Measurements from ENCODE around the gene PAX7.

DNA sequence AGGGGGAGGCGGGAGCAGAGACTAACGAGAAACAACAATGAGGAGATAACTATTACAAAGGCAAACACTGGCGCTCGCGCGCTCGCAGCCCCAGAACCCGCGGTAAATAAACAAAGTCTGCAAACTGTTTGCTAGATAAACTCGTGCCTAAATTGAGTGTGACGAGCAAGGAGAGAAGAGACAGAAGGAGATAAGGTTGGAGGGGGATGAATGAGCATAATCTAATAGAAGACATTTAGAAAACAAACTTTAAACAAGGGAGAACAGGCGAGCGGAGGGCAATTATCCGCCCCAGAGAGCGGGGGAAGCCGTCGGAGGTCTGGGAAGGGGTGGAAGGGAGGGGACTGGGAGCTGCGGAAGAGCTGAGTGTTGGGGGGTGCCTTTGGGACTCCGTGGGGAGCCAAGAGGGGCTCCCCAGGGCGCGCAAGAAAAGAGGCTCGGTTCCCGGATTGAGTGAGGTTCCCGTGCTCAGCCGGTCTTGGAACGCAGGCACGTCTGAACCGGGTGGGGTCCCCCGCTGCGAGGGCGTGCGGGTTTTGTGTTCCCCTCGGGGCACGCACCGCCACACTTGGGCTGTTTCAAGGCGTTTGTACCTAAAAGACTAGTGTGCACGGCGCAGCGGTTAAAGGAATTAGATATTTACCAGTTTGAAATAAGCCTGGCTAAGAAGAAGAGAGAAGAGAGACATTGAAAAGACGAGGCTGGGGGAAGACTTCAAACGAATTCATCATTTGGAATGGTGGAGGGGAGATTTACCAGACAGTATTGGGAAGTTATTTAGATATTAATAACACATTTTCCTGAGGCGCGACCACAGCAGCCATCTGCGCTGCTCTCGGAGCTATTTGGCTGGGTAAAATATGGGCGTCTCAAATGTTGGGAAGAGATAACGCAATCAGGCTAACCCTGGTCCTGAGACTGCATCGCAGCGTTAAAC lies 10.6 kb downstream of the PAX7 start:
- TF ChIP-seq, protein P1, sequence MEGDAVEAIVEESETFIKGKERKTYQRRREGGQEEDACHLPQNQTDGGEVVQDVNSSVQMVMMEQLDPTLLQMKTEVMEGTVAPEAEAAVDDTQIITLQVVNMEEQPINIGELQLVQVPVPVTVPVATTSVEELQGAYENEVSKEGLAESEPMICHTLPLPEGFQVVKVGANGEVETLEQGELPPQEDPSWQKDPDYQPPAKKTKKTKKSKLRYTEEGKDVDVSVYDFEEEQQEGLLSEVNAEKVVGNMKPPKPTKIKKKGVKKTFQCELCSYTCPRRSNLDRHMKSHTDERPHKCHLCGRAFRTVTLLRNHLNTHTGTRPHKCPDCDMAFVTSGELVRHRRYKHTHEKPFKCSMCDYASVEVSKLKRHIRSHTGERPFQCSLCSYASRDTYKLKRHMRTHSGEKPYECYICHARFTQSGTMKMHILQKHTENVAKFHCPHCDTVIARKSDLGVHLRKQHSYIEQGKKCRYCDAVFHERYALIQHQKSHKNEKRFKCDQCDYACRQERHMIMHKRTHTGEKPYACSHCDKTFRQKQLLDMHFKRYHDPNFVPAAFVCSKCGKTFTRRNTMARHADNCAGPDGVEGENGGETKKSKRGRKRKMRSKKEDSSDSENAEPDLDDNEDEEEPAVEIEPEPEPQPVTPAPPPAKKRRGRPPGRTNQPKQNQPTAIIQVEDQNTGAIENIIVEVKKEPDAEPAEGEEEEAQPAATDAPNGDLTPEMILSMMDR (conservative IDR thresholded peaks at IDR 0.05; ENCODE audit: low read depth, low read length) = no peak
- TF ChIP-seq CEBPB (IDR thresholded peaks at IDR 0.05; ENCODE audit: low read depth, low read length) (no peak), POLR2A (IDR thresholded peaks at IDR 0.05; ENCODE audit: low read depth, low read length) (no peak), RCOR1 (IDR thresholded peaks at IDR 0.05; ENCODE audit: insufficient replicate concordance, low read length) (no peak)

Measured in IMR-90 (cell line).